Vagina (tissue), 2 donors: ENCODE data around the gene CUEDC1.

ENCODE experiments used
- CTCF ChIP-seq, 3 experiments: fragments of 450-650 bp in 2 of 3; fragments of 200-600 bp in 1 of 3; sonication (generic) in 1 of 3; IDR thresholded peaks; one replicate each; pipeline ENCODE4 v1.5.1; 2017 to 2019; ENCODE audit warnings: antibody characterized with exemption in 3 of 3, mild to moderate bottlenecking in 2 of 3, moderate library complexity in 2 of 3
- POLR2A ChIP-seq, 2 donors: fragments of 450-650 bp; IDR thresholded peaks; one replicate each; pipeline ENCODE4 v1.6.1; 2017; ENCODE audit warnings: antibody characterized with exemption in 2 of 2, mild to moderate bottlenecking in 2 of 2, moderate library complexity in 2 of 2
- POLR2AphosphoS5 ChIP-seq, 2 donors: sonication (generic); formaldehyde crosslinking; IDR thresholded peaks; one replicate each; pipeline ENCODE4 v1.9.0; 2017; ENCODE audit warnings: antibody characterized with exemption in 2 of 2, mild to moderate bottlenecking in 2 of 2, low read depth in 1 of 2; ENCODE audit not compliant: insufficient read depth in 1 of 2

- TF ChIP-seq POLR2A (IDR thresholded peaks at IDR 0.05) (no peak), CTCF (IDR thresholded peaks at IDR 0.05) (no peak), POLR2AphosphoS5 (IDR thresholded peaks at IDR 0.05; ENCODE audit: insufficient read depth in 1 of 2, low read depth in 1 of 2) (no peak)
Observed at GRCh38 chr17:57975044-57975443, 19.8 kb upstream of the CUEDC1 start.
